Measurements from ENCODE around the gene TIGAR.

Gene TIGAR

GRCh38 chr12:4386801-4387200 is 65.8 kb downstream of the TIGAR start:
- H3K4me3 ChIP-seq (ENCODE audit: insufficient read depth, low read length, poor library complexity, severe bottlenecking), result no peak overlapping the region
- H4K20me1 ChIP-seq (ENCODE audit: low read depth, low read length), result no peaks in the 10 kb centered on the region
- no peak overlapping the region for H3K9ac ChIP-seq (ENCODE audit: low read length)
- no peak overlapping the region for H3K4me2 ChIP-seq (ENCODE audit: low read depth, low read length, poor library complexity, severe bottlenecking)
- H3K36me3 ChIP-seq (ENCODE audit: low read length), result no peaks in the 10 kb centered on the region
- no peaks in the 10 kb centered on the region for H3K27me3 ChIP-seq (ENCODE audit: low read length)
- no peaks in the 10 kb centered on the region for H3K9me2 ChIP-seq (replicated peaks; ENCODE audit: insufficient read depth, low read length)
- no peaks in the 10 kb centered on the region for H3F3A ChIP-seq (ENCODE audit: insufficient read depth)
- H3K9me3 ChIP-seq (ENCODE audit: insufficient read depth, low read length), result no peaks in the 10 kb centered on the region
- H3K79me2 ChIP-seq (ENCODE audit: insufficient read depth, low read length), result no peaks in the 10 kb centered on the region
- no peak for TF ChIP-seq EZH2phosphoT487 (conservative IDR thresholded peaks at IDR 0.05; ENCODE audit: low read length)
- no peak overlapping the region for H3K27ac ChIP-seq (ENCODE audit: low read depth, low read length)
- H2AFZ ChIP-seq (ENCODE audit: low read depth, low read length, severe bottlenecking), result no peak overlapping the region

GRCh38 chr12:4387607-4388006 is 66.6 kb downstream of the TIGAR start:
- Histone ChIP-seq H3F3A (ENCODE audit: insufficient read depth) (no peaks in the 10 kb centered on the region), H3K27me3 (ENCODE audit: low read length) (no peaks in the 10 kb centered on the region)
- TF ChIP-seq CTCF (IDR thresholded peaks at IDR 0.05; ENCODE audit: insufficient read depth, low read length, poor library complexity, severe bottlenecking) (no peak), EZH2phosphoT487 (conservative IDR thresholded peaks at IDR 0.05; ENCODE audit: low read length) (no peak)

DNA sequence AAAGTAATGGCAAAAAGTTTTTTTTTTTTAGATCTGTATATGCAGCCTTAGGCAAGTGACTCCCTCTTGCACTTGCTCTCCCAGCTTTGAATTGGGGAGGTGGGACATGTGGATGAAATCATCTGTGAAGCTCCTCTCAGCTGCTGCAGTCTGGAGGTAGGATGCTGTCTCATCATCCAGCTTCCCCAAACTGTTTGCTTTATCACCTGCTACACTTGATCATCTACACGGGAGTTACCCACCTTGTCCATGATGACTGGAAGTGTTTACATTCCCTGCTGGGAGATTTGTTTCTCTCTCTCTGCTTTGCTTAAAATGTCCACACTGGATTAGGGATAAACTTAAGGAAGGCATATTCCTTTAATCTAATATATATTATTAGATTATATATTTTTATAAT is 67.0 kb downstream of the TIGAR start:
- Histone ChIP-seq H3F3A (ENCODE audit: insufficient read depth) (no peaks in the 10 kb centered on the region), H3K4me3 (ENCODE audit: insufficient read depth, low read length, poor library complexity, severe bottlenecking) (no peak overlapping the region), H3K36me3 (ENCODE audit: low read length) (no peaks in the 10 kb centered on the region), H3K79me2 (ENCODE audit: insufficient read depth, low read length) (no peaks in the 10 kb centered on the region), H3K9me3 (ENCODE audit: insufficient read depth, low read length) (no peaks in the 10 kb centered on the region), H3K27ac (ENCODE audit: low read depth, low read length) (no peak overlapping the region), H3K9me2 (replicated peaks; ENCODE audit: insufficient read depth, low read length) (no peaks in the 10 kb centered on the region), H3K9ac (ENCODE audit: low read length) (no peak overlapping the region), H2AFZ (ENCODE audit: low read depth, low read length, severe bottlenecking) (no peak overlapping the region), H3K27me3 (ENCODE audit: low read length) (no peaks in the 10 kb centered on the region), H4K20me1 (ENCODE audit: low read depth, low read length) (no peaks in the 10 kb centered on the region), H3K4me2 (ENCODE audit: low read depth, low read length, poor library complexity, severe bottlenecking) (no peak overlapping the region)
- TF ChIP-seq CTCF (IDR thresholded peaks at IDR 0.05; ENCODE audit: insufficient read depth, low read length, poor library complexity, severe bottlenecking), result no peak

More at GRCh38 chr12:4387607-4388006, 66.6 kb downstream of the TIGAR start:
- Histone ChIP-seq H4K20me1 (ENCODE audit: low read depth, low read length) (no peaks in the 10 kb centered on the region), H3K9me3 (ENCODE audit: insufficient read depth, low read length) (no peaks in the 10 kb centered on the region), H3K36me3 (ENCODE audit: low read length) (no peaks in the 10 kb centered on the region), H3K79me2 (ENCODE audit: insufficient read depth, low read length) (no peaks in the 10 kb centered on the region), H3K9ac (ENCODE audit: low read length) (no peak overlapping the region), H2AFZ (ENCODE audit: low read depth, low read length, severe bottlenecking) (no peak overlapping the region), H3K27ac (ENCODE audit: low read depth, low read length) (no peak overlapping the region), H3K4me2 (ENCODE audit: low read depth, low read length, poor library complexity, severe bottlenecking) (no peak overlapping the region), H3K4me3 (ENCODE audit: insufficient read depth, low read length, poor library complexity, severe bottlenecking) (no peak overlapping the region), H3K9me2 (replicated peaks; ENCODE audit: insufficient read depth, low read length) (no peaks in the 10 kb centered on the region)

- H3K4me3 ChIP-seq (ENCODE audit: insufficient read depth, low read length, poor library complexity, severe bottlenecking), result no peak overlapping the region
- no peak overlapping the region for H3K4me2 ChIP-seq (ENCODE audit: low read depth, low read length, poor library complexity, severe bottlenecking)
- H3K36me3 ChIP-seq (ENCODE audit: low read length), result no peaks in the 10 kb centered on the region
- no peaks in the 10 kb centered on the region for H3F3A ChIP-seq (ENCODE audit: insufficient read depth)
- H3K9me2 ChIP-seq (replicated peaks; ENCODE audit: insufficient read depth, low read length), result no peaks in the 10 kb centered on the region
- H4K20me1 ChIP-seq (ENCODE audit: low read depth, low read length), result no peaks in the 10 kb centered on the region
- TF ChIP-seq CTCF (IDR thresholded peaks at IDR 0.05; ENCODE audit: insufficient read depth, low read length, poor library complexity, severe bottlenecking) (no peak), EZH2phosphoT487 (conservative IDR thresholded peaks at IDR 0.05; ENCODE audit: low read length) (no peak)
- no peaks in the 10 kb centered on the region for H3K9me3 ChIP-seq (ENCODE audit: insufficient read depth, low read length)
- no peak overlapping the region for H2AFZ ChIP-seq (ENCODE audit: low read depth, low read length, severe bottlenecking)
- no peaks in the 10 kb centered on the region for H3K27me3 ChIP-seq (ENCODE audit: low read length)
- no peaks in the 10 kb centered on the region for H3K79me2 ChIP-seq (ENCODE audit: insufficient read depth, low read length)
- H3K27ac ChIP-seq (ENCODE audit: low read depth, low read length), result no peak overlapping the region
- H3K9ac ChIP-seq (ENCODE audit: low read length), result no peak overlapping the region
Observed at GRCh38 chr12:4388662-4389061, 67.6 kb downstream of the TIGAR start.
